ENCODE data around the gene WTAP.

GRCh38 chr6:159726918-159727716, at the start of gene WTAP:
- no peak for TF ChIP-seq BHLHE40 (IDR thresholded peaks at IDR 0.05; ENCODE audit: borderline replicate concordance)
- peak; percentile 81; the same call in 1 of the 2 replicates for TF ChIP-seq ARNT (IDR thresholded peaks at IDR 0.05)
- no peak for TF ChIP-seq LEF1 (IDR thresholded peaks at IDR 0.05; ENCODE audit: borderline replicate concordance)
- TF ChIP-seq FOXA1 (IDR thresholded peaks at IDR 0.05), result no peak
- TF ChIP-seq NFRKB (IDR thresholded peaks at IDR 0.05), result peak; percentile 82
- peak; percentile 60; the same call in 1 of the 2 replicates for TF ChIP-seq FOXM1 (IDR thresholded peaks at IDR 0.05; ENCODE audit: borderline replicate concordance)
- peak; percentile 53; the same call in 1 of the 2 replicates for TF ChIP-seq PKNOX1 (IDR thresholded peaks at IDR 0.05)
- TF ChIP-seq ELF4 (IDR thresholded peaks at IDR 0.05), result peak; percentile 90
- TF ChIP-seq L3MBTL2 (conservative IDR thresholded peaks at IDR 0.05), result peak; percentile 98
- no peak for TF ChIP-seq SP1 (IDR thresholded peaks at IDR 0.05)
- peak; percentile 84 for TF ChIP-seq TARDBP (IDR thresholded peaks at IDR 0.05)
